Measurements from ENCODE around the gene KAT5. TPM values are rescaled to one million over a fixed set of nuclear protein-coding genes. Genes with fewer than 3 reads are reported as not detected.

Gene KAT5
- total RNA-seq, 2 donors from 2014 or later, result 74.8 to 107 TPM

- Histone ChIP-seq H3K36me3 (no peaks in the 10 kb centered on the region), H3K9me3 (no peaks in the 10 kb centered on the region), H3K4me3 (no peak overlapping the region), H3K27ac (no peak overlapping the region), H3K4me1 (replicated peaks) (no peaks in the 10 kb centered on the region), H3K27me3 (replicated peaks; ENCODE audit: insufficient read depth) (no peaks in the 10 kb centered on the region)
- WGBS, result 77% methylated on average over 8 of the region's 8 CpGs
- intact Hi-C loops (cut with DNase I), result no loop called here
- no peak for DNase-seq (ENCODE audit: low spot score)
- TF ChIP-seq CTCF (IDR thresholded peaks at IDR 0.05) (no peak), POLR2A (IDR thresholded peaks at IDR 0.05) (no peak), POLR2AphosphoS5 (IDR thresholded peaks at IDR 0.05) (no peak)
Measured at GRCh38 chr11:65741185-65741584, 29.1 kb downstream of the KAT5 start.

GRCh38 chr11:65742353-65742752 is 30.3 kb downstream of the KAT5 start:
- no peak for TF ChIP-seq POLR2AphosphoS5 (IDR thresholded peaks at IDR 0.05)
- no peak for TF ChIP-seq CTCF (IDR thresholded peaks at IDR 0.05)
- Histone ChIP-seq H3K27me3 (replicated peaks; ENCODE audit: insufficient read depth) (no peaks in the 10 kb centered on the region), H3K36me3 (no peaks in the 10 kb centered on the region), H3K9me3 (no peaks in the 10 kb centered on the region), H3K27ac (no peak overlapping the region), H3K4me1 (replicated peaks) (no peaks in the 10 kb centered on the region), H3K4me3 (no peak overlapping the region)
- intact Hi-C loops (cut with DNase I), result no loop called here
- 94% methylated on average over 1 of the region's 1 CpG for WGBS
- DNase-seq (ENCODE audit: low spot score), result no peak

- Histone ChIP-seq H3K27ac (no peak overlapping the region), H3K36me3 (no peaks in the 10 kb centered on the region), H3K9me3 (no peaks in the 10 kb centered on the region), H3K4me3 (no peak overlapping the region), H3K4me1 (replicated peaks) (no peaks in the 10 kb centered on the region), H3K27me3 (replicated peaks; ENCODE audit: insufficient read depth) (no peaks in the 10 kb centered on the region)
- no peak for DNase-seq (ENCODE audit: low spot score)
- TF ChIP-seq CTCF (IDR thresholded peaks at IDR 0.05) (no peak), POLR2AphosphoS5 (IDR thresholded peaks at IDR 0.05) (no peak), POLR2A (IDR thresholded peaks at IDR 0.05) (no peak)
- intact Hi-C loops (cut with DNase I), result no loop called here
- WGBS, result 59% methylated on average over 10 of the region's 10 CpGs
Measured at GRCh38 chr11:65743681-65744025, 31.6 kb downstream of the KAT5 start.

GRCh38 chr11:65744026-65744698 is 32.1 kb downstream of the KAT5 start:
- WGBS, result 72% methylated on average over 18 of the region's 18 CpGs

More at GRCh38 chr11:65744026-65744698, 32.1 kb downstream of the KAT5 start:
- H3K4me1 ChIP-seq (replicated peaks), result no peaks in the 10 kb centered on the region
- TF ChIP-seq POLR2A (IDR thresholded peaks at IDR 0.05) (no peak), CTCF (IDR thresholded peaks at IDR 0.05) (peak in 1 of 4 experiments; percentile 19)
- H3K36me3 ChIP-seq, result no peaks in the 10 kb centered on the region
- no peak overlapping the region for H3K4me3 ChIP-seq
- H3K27me3 ChIP-seq (replicated peaks; ENCODE audit: insufficient read depth), result no peaks in the 10 kb centered on the region
- no peak for DNase-seq (ENCODE audit: low spot score)
- intact Hi-C loops (cut with DNase I), result no loop called here
- no peak overlapping the region for H3K27ac ChIP-seq
- no peaks in the 10 kb centered on the region for H3K9me3 ChIP-seq

All from prostate gland (tissue), 2 donors.